Measurements from ENCODE around the gene TGM1.
"Not testable (repeated sequence)": the region's sequence is repeated elsewhere in the genome, so short reads cannot be mapped to it uniquely, and the experiment has no call there.

TGM1 gene

GRCh38 chr14:24252289-24253124, 10.5 kb downstream of the TGM1 start:
- no peak for DNase-seq

DNA sequence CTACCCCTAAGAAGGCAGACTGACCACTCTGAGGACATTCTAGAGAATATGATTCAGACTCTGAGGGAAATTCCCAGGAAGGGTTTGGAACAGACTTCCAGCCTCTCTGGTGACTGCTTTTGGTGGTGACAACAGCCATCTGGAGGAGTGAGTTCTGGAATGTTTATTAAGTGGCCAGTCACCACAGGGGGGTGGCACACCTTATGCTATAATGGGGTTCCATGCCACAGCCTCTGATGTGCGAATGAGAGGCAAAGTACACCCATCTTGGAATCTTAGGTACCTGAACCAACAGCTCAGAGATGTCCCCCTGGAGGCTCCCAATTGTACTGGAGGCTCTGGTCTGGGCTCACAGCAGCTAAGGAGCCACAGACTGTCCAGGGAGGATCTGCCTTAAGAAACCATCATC, 11.1 kb downstream of the TGM1 start:
- no peak for DNase-seq

GRCh38 chr14:24250354-24250753, 12.6 kb downstream of the TGM1 start:
- no peak for DNase-seq

DNA sequence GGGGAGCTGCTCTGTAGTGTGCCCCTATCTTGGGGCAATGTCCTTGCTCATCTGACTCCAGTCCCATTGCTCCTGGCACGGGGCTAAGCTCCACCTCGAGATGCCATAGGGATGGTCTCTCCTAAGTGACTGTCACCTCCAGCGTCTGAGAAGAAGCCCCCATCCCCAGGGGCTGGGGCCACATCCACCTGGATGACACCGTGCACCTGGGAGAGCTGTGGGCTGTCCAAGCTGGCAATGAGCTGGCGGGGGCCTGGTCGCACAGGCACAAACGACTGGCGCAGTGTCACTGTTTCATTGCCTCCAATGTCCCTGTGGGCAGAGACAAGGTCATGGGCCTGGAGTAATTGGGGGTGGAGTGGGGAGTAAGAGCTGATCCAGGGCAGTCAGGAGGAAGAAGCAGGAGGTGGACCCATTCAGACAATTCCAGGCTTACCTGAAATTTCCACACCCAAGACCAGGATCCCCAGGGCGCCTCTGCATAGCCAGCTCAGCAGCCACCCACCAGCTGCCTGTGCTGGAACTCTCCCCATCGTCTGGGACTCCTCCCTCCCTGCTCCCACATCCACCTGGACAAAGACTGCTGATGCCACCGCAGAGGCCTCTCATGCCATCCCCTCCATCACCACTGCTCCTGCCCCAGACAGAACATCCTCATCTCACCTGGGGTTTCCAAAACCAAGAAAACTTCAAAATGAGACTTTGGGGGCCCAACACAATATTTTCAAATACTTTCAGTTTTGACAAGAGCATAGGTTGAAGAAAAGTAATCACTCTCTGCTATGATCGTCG, 13.6 kb downstream of the TGM1 start:
- no peak for DNase-seq

DNA sequence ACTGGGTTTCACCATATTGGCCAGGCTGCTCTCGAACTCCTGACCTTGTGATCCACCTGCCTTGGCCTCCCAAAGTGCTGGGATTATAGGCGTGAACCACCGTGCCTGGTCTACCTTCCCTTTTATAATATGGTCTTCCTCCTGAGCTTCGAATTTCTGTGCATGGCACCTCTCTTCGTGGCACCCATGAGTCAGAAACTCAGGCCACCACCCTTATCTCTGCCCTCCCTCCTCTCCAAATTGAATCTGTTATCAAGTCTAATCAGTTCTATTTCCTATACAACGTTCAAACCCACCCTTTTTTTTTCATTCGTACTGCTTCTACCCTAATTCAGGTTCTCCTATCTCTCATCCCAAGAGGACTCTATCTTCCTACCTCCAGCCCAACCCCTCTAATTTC, 15.6 kb downstream of the TGM1 start:
- peak; percentile 61 for DNase-seq

GRCh38 chr14:24246765-24247212, 16.2 kb downstream of the TGM1 start:
- no peak for DNase-seq

GRCh38 chr14:24245350-24245749, 17.6 kb downstream of the TGM1 start:
- not testable (repeated sequence) for DNase-seq

GRCh38 chr14:24243336-24243836, 19.6 kb downstream of the TGM1 start:
- no peak for DNase-seq

GRCh38 chr14:24241829-24242443, 21.0 kb downstream of the TGM1 start:
- peak; percentile 98 for DNase-seq

- no peak for DNase-seq
These were observed 22.7 kb downstream of the TGM1 start for GRCh38 chr14:24240110-24240918.

GRCh38 chr14:24238527-24239037, 24.4 kb downstream of the TGM1 start:
- DNase-seq = no peak

DNA sequence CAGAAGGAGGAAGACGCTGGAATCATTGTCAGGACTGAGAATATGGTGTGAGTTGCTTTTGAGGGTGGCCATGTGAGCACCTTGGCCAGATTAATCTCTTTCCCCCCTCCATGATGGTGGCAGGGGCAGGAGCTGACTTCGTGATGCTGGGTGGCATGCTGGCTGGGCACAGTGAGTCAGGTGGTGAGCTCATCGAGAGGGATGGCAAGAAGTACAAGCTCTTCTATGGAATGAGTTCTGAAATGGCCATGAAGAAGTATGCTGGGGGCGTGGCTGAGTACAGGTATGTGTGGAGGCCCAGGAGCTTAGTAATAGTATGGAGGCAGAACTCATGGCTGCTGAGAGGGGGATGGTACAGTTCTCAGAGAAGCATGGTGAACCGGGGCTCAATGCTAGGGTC, 24.9 kb downstream of the TGM1 start:
- DNase-seq = no peak

DNA sequence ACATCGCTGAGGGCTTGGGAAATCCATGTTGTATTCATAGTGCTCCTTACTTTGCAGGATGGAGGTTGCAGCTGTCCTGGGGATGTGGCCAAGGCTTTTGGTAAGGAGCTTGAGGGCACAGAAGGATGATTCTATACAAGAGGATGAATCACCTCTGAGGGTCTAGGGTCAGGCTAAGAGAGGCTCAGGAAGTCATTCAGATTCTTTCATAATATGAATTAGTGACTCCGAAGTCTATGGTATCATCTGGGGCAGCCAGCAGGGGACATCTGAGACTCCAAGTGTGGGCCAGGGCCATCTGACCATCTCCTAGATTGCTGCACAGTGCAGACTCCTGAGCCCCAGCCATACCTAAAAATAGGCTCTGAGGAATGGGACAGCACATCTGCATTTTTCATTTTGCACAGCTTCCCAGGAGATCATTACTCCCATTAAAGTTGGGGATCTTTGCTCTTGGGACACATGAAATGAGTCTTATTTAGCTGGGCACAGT, 25.5 kb downstream of the TGM1 start:
- no peak for DNase-seq

GRCh38 chr14:24236689-24237462, 26.1 kb downstream of the TGM1 start:
- DNase-seq = no peak

DNA sequence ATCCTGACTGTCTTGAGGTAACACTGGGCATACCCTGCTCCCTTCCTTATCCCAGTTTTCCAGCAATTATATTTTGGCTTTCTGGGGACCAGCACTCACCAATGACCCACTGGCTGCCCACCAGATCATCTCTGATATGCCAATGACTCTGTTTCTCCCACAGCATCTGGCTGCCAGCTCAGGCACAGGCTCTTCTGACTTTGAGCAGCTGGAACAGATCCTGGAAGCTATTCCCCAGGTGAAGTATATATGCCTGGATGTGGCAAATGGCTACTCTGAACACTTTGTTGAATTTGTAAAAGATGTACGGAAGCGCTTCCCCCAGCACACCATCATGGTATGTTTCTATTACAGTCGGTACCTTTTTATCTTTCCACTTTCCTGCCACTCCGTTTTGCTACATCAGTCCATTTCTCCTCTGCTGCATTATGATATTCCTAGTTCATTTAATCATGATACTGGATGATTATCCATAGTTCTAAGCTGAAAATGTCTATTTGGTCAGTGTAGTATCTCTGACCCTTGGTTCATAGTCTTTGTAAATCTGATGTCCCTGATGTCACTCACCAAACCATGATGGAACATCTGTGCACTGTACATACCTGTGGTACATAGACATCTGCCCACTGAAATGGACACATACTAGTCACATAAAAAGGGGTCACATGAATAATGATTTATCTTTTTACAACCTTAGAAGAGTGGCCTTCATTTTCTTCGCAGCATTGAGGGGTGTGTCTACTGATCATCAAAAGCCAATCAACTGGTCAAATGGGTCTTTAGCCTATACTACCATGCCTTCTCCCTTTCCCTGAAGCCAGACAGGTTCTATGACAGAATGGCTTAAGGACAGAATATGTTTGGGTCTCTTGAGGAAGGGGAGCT, 26.9 kb downstream of the TGM1 start:
- DNase-seq = no peak

GRCh38 chr14:24234095-24235005, 28.6 kb downstream of the TGM1 start:
- DNase-seq = peak; percentile 64

GRCh38 chr14:24233538-24233866, 29.5 kb downstream of the TGM1 start:
- DNase-seq = peak; percentile 42

- DNase-seq = no peak
These were observed 30.1 kb downstream of the TGM1 start, which contains the start of gene GMPR2 for GRCh38 chr14:24232645-24233537. Gene GMPR2 (plus strand): TSS chr14:24232929. CDS start chr14:24233254, 325 bp downstream.

All from hematopoietic multipotent progenitor cell treated with erythropoietin and hydrocortisone succinate and interleukin-3 and kit ligand, for 4 days (in vitro differentiated cells).